ENCODE results near the gene HCK. TPM values are rescaled to one million over a fixed set of nuclear protein-coding genes. Genes with fewer than 3 reads are reported as not detected.

The HCK gene
- total RNA-seq, result 10 to 100 TPM; 29.0 to 38.1 TPM

- Histone ChIP-seq H3K27me3 (replicated peaks; ENCODE audit: insufficient read depth) (peaks cover 6% of the 10 kb centered on the region), H3K9me3 (no peaks in the 10 kb centered on the region), H3K4me3 (peak within 1 kb of the TSS; percentile 70), H3K36me3 (no peaks in the 10 kb centered on the region), H3K4me1 (ENCODE audit: control insufficient read depth in 1 of 2, low read depth in 2 of 2) (peaks cover 0 to 15% of the 10 kb centered on the region in 2 donors), H3K27ac (peak within 1 kb of the TSS; percentile 25 to 55)
- TF ChIP-seq CTCF (IDR thresholded peaks at IDR 0.05), result no peak
- ATAC-seq (ENCODE audit: insufficient number of reproducible peaks, low FRiP score, low read depth), result no peak
- no peak for DNase-seq (ENCODE audit: low spot score)
Measured at GRCh38 chr20:32052090-32052777, at the start of gene HCK. Gene HCK, plus strand, starts transcription at chr20:32052242.

GRCh38 chr20:32003325-32003724 lies 48.7 kb upstream of the HCK start:
- Histone ChIP-seq H3K36me3 (no peaks in the 10 kb centered on the region), H3K4me3 (no peak overlapping the region), H3K27me3 (replicated peaks; ENCODE audit: insufficient read depth) (no peaks in the 10 kb centered on the region), H3K9me3 (no peaks in the 10 kb centered on the region), H3K27ac (no peak overlapping the region), H3K4me1 (ENCODE audit: control insufficient read depth in 1 of 2, low read depth in 2 of 2) (no peaks in the 10 kb centered on the region)
- no peak for TF ChIP-seq CTCF (IDR thresholded peaks at IDR 0.05)
- DNase-seq (ENCODE audit: low spot score), result no peak
- ATAC-seq (ENCODE audit: insufficient number of reproducible peaks, low FRiP score, low read depth), result no peak

- H3K36me3 ChIP-seq, result no peaks in the 10 kb centered on the region
- H3K4me3 ChIP-seq, result no peak overlapping the region
- ATAC-seq (ENCODE audit: insufficient number of reproducible peaks, low FRiP score, low read depth) (no peak), DNase-seq (ENCODE audit: low spot score) (no peak)
- H3K27me3 ChIP-seq (replicated peaks; ENCODE audit: insufficient read depth), result no peaks in the 10 kb centered on the region
- H3K9me3 ChIP-seq, result no peaks in the 10 kb centered on the region
- no peak overlapping the region for H3K27ac ChIP-seq
- TF ChIP-seq CTCF (IDR thresholded peaks at IDR 0.05), result no peak
- no peaks in the 10 kb centered on the region for H3K4me1 ChIP-seq (ENCODE audit: control insufficient read depth in 1 of 2, low read depth in 2 of 2)
Measured at GRCh38 chr20:32004963-32005362, 47.1 kb upstream of the HCK start.

GRCh38 chr20:32006053-32006452 lies 46.0 kb upstream of the HCK start:
- no peaks in the 10 kb centered on the region for H3K27me3 ChIP-seq (replicated peaks; ENCODE audit: insufficient read depth)
- no peaks in the 10 kb centered on the region for H3K36me3 ChIP-seq
- no peak for DNase-seq (ENCODE audit: low spot score)
- no peak overlapping the region for H3K4me3 ChIP-seq
- no peaks in the 10 kb centered on the region for H3K9me3 ChIP-seq
- no peak for ATAC-seq (ENCODE audit: insufficient number of reproducible peaks, low FRiP score, low read depth)
- no peaks in the 10 kb centered on the region for H3K4me1 ChIP-seq (ENCODE audit: control insufficient read depth in 1 of 2, low read depth in 2 of 2)
- TF ChIP-seq CTCF (IDR thresholded peaks at IDR 0.05), result no peak
- no peak overlapping the region for H3K27ac ChIP-seq

GRCh38 chr20:32006841-32007786 lies 44.9 kb upstream of the HCK start:
- Histone ChIP-seq H3K9me3 (no peaks in the 10 kb centered on the region), H3K4me1 (ENCODE audit: control insufficient read depth in 1 of 2, low read depth in 2 of 2) (no peaks in the 10 kb centered on the region), H3K27me3 (replicated peaks; ENCODE audit: insufficient read depth) (no peaks in the 10 kb centered on the region), H3K4me3 (no peak overlapping the region), H3K27ac (no peak overlapping the region), H3K36me3 (no peaks in the 10 kb centered on the region)
- no peak for TF ChIP-seq CTCF (IDR thresholded peaks at IDR 0.05)
- DNase-seq (ENCODE audit: low spot score), result no peak
- no peak for ATAC-seq (ENCODE audit: insufficient number of reproducible peaks, low FRiP score, low read depth)
